ENCODE measurements around the gene DMTF1.
A peak's percentile ranks its signal among the peaks of the same experiment; 100 is the strongest.
"Not testable (repeated sequence)": the region's sequence is repeated elsewhere in the genome, so short reads cannot be mapped to it uniquely, and the experiment has no call there.

DMTF1 gene

DNA sequence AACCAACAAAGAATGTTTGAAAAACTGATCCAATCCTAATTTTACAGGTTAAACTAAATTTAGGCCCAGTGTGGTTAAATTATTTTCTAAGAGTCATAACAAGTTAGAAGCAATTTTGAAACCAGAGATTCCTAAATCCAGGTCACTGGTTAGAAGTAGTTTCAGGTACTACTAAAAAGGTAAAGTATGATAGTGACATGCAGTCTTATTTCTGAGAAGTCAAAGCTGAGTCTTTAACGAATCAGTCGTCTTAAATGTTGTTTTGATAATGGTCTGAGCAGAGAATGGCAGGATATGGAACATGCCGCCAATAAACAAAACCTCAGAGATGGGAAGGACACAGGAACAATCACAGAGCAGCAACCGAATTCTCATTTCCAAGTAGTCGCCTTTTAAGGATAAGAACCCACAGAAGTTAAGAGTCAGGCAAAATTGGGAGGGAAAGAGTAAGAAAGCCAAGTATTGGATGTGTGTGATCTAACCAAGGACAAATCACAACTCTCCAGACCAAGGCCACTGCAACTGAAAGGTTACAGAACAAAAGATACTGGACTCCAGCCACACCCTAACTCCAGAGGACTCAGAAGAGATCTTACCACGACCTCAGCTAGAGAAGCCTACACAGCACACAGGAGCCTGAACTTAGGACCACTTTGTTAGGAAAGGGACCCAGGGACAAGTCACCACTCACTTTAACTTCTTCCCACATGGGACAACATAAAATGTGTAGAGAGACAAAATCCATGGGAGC, 47.6 kb downstream of the DMTF1 start:
- DNase-seq = no peak

DNA sequence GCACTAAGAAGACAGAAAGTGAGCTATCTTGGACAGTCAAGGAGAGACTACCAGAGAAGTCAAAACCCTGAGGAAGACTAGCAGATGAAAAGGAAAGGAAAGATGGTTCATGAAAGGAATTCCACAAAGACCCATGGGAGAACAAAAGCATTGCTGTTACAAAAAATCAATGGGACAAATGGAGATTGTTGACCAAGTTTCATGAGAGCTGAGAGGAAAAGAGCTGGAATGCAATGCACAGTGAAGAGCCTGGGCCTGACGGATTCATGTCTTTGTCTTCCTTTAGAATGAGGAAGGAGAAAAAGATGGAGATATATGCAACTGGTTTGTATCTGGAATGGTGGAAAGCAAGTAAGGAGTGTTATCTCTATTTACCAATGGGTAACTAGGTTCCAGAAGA, 50.0 kb downstream of the DMTF1 start:
- DNase-seq = no peak

DNA sequence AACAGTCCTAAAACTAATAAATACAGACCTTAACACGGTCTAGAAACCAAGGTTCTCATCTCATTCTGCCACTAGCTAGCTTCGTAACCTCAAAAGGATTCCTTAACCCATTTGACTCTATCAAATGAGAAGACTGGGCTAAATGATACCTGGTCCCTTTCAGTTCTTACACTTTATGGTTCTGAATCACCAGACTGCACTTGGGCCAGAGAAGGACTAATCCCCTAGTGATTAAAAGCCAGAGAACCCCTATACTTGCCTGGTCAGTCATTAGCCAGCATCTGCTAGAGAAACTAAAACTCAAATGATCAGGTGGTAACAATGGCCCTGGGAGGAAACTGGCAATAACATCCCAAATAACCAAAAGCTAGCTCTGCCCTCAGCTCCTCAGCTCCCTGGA, 50.5 kb downstream of the DMTF1 start:
- no peak for DNase-seq

DNA sequence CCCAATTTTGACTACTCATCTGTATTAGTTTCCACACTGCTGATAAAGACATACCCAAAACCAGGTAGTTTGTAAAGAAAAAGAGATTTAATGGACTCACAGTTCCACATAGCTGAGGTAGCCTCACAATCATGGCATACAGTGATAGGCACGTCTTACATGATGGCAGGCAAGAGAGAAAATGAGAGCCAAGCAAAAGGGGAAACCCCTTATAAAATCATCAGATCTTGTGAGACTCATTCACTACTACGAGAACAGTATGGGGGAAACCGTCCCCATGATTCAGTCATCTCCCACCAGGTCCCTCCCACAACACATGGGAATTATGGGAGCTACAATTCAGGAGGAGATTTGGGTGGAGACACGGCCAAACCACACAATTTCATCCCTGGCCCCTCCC, 51.7 kb downstream of the DMTF1 start:
- not testable (repeated sequence) for DNase-seq

DNA sequence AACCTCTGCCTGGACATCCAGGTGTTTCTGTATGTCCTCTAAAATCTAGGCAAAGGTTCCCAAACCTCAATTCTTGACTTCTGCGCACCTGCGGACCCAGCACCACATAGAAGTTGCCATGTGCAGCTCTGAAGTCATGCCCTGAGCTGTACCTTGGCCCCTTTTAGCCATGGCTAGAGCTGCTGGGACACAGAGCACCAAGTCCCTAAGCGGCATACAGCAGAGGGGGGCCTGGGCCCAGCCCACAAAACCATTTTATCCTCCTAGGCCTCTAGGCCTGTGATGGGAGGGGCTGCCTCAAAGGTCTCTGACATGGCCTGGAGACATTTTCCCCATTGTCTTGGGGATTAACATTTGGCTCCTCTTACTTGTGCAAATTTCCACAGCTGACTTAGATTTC, 52.7 kb downstream of the DMTF1 start:
- no peak for DNase-seq

DNA sequence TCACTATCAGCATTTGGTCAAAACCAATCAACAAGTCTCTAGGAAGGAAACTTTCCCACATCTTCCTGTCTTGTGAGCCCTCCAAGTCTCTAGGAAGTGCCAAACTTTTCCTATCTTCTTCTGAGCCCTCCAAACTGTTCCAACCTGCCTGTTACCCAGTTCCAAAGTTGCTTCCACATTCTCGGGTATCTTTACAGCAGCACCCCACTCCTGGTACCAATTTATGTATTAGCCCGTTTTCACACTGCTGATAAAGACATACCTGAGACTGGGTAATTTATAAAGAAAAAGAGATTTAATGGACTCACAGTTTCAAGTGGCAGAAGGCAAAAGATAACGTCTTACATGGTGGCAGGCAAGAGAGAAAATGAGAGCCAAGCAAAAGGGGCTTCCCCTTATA, 53.4 kb downstream of the DMTF1 start:
- DNase-seq = not testable (repeated sequence)

DNA sequence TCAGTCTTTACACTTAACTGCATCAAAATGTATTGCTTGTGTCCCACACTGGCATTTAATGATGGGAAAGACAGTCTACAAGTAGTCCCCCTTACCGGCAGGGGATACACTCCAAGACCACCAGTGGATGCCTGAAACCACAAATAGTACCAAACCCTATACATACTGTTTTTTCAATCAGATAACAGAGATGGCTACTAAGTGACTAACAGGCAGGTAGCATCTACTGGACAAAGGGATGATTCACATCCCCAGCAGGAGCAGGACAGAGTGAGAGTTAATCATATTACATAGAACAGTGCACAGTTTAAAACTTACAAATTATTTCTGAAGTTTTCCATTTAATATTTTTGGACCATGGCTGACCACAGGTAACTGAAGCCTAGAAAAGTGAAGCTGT, 54.1 kb downstream of the DMTF1 start:
- DNase-seq = no peak

DNA sequence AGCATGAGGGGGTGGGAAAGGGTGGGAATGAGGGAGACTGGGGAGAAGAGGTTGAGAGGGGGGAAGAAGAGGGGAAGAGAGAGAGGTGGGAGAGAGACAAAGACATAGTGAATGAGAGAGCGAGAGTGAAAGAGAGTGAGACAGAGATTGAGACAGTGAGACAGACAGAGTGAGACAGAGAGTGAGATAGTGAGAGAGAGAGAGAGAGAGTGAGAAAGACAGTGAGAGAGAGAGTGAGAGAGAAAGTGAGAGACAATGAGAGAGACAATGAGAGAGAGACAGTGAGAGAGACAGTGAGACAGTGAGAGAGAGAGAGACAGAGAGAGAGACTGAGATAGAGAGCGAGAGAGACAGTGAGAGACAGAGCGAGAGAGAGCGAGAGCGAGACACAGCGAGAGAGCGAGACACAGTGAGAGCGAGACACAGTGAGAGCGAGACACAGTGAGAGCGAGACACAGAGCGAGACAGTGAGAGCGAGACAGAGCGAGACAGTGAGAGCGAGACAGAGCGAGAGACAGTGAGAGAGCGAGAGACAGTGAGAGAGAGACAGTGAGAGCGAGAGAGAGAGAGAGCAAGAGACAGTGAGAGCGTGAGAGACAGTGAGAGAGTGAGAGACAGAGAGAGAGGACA, 57.2 kb downstream of the DMTF1 start:
- DNase-seq = no peak

DNA sequence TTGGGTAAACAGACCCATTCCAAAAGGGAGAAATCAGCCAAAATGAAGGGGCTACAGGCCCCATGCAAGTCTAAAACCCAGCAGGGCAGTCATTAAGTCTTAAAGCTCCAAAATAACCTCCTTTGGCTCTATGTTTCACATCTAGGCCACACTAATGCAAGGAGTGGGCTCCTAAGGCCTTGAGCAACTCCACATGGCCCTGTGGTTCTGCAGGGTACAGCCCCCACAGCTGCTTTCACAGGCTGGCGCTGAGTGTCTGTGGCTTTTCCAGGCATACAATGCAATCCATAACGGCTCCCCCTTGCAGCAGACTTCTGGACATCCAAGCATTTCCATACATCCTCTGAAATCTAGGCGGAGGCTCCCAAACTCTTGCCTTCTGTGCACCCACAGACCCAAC, 58.3 kb downstream of the DMTF1 start:
- no peak for DNase-seq

DNA sequence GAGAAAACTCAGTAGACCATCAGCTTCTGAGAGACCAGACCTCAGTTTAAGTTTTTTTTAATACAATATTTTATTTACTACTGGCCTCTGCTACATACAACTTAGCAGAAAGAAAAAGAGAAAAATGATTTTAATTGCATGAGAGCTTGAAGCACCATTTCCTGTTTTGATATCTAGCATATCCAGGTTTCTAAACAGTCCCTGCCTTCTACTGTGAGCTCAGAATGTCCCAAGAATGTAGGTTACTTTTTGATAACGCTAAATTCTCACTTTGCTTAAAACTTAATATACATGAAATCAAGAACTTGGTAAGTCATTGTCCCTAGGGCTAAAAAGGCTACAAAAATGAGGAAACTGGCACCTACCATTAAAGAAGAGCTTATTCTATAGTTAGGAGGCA, 60.2 kb downstream of the DMTF1 start:
- DNase-seq = no peak

DNA sequence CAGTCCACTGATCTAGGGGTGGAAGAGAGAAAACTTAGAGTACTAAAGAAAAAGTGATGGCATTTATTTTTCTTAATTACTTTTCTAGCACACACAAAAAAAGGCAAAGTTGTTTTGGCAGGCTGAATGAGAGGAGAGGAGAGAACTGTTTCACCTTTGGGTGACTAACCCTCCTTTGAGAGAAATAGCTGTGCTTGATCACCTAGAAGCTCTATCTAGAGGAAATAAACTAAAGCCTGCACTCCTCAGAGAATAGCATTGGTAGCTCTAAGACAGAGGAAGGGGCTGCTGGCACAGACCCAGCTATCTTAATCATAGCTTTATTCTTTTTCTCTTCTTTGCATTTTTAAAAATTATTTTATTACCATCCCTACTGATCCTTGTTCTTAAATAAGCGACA, 61.0 kb downstream of the DMTF1 start:
- DNase-seq = no peak

DNA sequence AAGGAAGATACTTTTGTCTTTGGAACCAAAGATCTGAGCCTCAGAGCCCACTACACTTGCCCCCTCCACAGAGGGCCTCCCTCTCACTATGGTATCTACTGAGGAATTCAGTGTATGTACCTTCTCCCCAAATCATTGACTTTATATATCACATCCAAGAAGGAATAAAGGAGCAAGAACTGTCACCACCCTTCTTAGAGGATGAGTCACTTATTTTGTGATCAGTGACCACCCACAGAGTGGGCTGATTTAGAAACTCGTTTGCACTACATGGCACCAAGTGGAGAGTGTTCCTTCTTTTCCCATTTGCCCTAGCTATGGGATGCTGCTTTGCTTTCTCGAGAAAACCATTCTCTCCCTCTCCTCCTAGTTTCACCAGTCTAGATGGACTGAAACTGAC, 61.6 kb downstream of the DMTF1 start:
- DNase-seq = no peak

DNA sequence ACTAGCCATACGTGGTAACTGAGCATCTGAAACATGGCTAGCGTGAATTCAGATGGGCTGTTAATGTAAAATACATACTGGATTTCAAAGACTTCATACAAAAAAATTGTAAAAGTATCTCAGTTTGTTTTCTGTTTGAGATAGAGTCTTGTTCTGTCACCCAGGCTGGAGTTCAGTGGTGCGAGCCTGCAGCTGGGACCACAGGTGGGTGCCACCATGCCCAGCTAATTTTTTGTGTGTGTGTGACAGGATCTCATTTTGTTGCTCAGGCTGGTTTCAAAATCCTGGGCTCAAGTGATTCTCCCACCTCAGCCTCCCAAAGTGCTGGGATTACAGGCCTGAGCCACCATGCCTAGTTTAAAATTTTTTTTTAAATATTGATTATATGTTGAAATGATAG, 62.8 kb downstream of the DMTF1 start:
- DNase-seq = no peak

DNA sequence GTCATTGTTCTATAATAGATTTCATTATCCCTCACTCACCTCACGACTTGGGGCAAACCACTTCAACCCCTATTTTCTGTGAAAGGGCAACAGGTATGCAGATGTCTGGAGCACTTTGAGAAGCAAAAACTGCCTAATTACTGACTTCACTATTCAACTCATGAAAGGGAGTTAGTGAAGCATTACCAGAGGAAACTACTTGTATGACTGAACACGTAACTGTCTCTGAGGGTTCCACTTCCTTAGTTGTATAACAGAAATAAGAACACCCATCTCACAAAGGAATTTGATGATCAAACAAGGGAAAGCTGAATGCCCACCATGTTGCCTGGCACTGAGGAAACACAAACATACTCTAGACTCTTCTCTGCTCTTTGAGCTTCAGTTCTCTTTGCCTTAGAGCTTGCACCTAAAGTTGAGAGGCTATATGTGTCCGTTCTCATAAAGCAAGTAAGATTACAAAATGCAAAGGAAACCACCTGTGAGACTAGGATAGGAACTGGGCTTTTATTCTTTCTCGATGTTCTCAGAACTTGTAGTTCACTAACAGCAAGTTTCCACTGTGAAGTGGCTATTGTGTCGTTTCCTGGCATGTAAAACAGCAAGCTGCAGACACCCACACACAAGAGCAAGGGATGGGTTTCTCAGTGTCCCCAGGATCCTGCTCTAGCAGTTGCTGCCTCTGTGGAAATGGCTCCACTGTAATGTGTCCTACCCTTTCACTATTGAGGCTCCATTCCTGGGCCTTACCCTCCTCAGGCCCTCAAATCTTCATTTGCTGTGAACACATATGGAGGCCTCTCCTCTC, 64.7 kb downstream of the DMTF1 start:
- DNase-seq = no peak

DNA sequence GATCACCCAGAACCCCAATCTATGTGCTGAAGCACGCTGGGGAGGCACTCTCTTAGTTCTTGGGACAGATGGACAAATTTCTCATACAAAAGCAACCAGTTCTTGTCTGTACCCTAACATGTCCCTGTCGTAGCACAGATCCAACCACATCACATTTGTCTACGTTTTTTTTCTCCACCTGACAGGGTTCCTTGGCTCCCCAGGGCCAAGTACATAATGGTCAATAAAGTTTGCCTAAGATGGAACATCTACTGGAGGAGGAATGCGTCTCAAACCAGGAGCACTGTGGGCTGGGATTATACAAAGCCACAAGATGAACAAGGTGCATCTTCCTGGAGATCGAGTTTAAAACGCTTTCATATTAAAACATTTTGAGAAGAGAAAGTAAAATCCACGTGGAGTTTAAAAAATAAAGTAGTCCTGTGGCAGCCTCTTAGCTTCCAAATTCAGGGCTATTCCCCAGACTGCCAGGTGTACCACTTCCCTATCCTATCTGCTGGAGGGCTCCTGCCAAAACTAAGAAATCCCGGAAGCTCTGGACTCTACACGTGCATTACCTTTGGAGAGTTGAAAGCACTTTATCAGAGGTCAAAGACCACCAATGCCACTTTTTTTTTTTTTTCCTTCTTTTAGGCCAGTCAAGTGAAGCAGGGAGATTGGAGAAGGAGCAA, 65.9 kb downstream of the DMTF1 start:
- no peak for DNase-seq

DNA sequence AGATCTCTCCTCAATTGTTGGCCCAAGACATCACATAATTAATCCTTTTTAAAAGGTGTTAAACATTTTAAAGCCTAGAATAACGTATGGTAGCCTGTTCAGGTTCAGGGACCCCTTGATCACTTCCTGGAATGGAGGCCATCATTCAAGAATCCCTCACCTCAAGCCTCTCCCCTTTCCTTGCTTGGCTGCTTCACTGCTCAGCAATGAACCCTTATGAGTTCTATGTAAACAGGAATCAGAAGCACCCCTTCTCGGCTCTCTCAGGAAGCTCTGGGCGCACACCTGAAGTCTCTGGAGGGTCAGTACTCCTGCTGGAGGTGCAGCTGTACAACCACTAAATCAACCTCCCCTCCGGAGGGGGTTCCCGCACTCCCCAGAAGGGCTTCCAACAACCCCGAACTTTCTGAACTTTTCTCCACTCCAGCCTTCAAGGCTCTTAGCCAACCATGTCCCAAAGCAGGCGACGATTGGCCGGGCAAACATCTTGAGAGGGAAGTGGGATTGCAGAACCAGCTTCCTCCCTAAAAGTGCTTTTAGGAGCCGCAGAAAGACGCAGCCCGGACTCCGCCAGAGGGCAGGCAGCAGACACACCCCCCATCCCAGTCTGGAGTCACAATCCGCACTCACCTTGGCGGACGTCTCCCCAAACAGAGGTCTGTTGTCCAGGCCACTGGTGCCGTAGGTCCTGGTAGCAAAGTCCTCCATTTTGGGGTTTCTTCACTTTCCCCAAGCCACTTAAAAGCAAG, 66.7 kb downstream of the DMTF1 start:
- DNase-seq = no peak

DNA sequence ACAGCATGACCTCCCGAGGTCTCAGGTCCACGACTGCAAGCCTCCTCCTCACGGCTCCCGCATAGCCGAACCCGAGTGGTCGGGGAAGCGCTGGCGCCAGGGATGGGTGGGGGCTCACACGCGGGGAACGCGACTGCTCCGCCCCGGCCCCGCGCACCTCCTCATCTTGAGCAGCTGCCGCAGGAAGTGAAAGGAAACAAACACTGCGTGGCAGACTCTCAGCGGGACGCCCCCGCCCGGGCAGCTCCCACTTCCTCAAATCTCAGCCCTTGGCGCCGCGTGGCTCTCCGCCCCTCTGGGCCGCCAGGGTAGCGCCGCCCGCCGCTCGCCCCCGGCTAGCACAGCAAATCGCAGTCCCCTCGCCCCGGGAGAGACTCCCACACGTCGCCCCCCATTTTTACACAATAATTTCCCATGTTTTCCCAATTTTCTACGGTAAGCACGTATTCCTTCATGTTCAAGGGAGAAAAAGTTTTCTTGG, 67.3 kb downstream of the DMTF1 start, which contains the start of gene TMEM243:
TSS of gene TMEM243 (minus strand) at position 188 of the 481 bp plus-strand sequence. CDS start 229 bp downstream, outside the sequence.
- peak; percentile 13 for DNase-seq

DNA sequence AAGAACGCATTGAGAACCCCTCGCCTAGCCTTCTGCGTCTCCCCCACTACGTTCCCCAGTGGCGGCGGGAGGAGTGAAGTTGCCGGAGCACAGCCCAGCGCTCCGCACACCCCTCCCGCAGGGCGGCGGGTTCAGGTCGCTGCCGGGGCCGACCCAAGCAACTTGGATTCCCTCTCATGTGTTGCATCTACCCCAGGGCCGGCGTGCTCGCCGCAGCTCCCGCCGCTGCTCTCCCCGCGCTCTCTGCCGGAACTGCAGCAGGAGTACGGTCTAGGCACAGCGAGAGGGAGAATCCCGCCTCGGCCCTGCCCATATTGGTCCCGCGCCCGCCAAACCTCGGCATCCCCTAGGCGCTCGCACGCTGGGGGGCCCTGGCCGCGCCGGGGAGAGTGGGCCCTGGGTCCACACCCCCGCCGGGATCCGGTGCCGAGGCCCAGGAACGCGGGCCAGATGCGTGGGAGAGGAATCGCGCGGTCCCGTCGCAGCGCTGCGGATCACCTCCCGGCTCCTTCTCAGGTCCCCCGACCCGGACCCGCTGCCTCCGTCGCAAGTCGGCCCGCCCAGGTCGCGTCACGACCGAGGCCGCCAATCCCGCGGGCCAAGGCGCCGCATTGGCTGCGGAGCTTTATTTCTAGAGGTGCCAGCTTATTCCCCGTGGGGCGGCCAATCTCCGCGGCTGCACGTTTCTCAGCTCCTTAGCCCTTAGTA, 67.9 kb downstream of the DMTF1 start:
- DNase-seq = no peak

DNA sequence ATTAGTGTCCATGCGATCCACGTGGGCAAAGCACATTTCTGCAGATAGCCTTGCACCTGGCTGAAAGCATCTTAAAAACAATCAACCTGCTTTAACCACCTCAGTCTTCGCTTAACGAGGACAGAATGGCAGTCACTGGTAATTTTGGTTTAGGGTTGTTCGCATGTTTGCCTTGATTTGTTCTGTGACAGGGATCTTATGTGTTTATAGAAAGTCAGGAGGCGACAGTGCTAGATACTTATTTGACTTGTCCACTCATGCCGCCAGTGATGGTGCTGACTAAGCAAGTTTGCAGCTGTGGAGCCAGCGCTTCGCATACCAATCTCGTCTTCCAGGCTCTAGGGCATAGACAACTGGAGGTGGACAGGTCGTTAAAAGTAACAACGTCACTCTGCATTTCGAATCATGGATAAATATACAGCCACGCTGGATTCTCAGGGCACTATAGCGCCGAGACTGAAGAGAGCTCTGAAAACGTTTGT, 68.5 kb downstream of the DMTF1 start:
- DNase-seq = no peak

DNA sequence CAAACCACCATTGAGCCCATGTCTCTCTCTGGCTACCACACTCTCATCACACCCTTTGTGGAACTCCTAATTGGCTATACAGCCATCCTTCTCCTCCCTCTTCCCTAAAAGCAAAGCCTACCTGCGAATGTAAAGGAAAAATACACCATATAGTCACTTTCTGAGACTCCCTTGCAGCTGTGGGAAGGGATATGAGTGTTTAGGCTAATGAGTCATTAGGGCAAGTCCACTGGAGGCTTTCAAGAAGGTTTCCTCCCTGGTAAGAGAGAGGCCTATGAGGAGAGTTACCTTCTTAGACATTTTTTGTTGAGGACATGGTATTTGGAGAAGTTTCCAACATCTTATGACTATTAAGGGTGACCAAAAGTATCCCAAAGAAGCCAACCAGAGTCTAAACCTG, 71.4 kb downstream of the DMTF1 start:
- no peak for DNase-seq

DNA sequence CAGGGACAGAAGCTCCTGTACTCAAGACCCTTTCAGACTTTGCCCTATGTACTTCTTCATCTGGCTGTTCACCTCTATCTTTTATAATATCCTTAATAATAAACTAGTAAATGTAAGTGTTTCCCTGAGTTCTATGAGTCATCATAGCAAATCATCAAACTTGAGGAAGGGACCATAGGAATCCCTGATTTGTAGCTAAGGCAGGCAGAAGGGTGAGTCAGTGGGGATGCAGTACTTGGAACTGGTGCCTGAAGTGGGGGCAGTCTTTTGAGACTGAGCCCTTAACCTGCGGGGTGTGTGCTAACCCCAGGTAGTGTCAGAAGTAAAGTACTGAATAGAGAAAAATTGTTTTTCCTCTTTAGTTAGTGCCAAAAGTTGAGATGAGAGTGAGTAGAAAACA, 73.4 kb downstream of the DMTF1 start:
- DNase-seq = no peak

DNA sequence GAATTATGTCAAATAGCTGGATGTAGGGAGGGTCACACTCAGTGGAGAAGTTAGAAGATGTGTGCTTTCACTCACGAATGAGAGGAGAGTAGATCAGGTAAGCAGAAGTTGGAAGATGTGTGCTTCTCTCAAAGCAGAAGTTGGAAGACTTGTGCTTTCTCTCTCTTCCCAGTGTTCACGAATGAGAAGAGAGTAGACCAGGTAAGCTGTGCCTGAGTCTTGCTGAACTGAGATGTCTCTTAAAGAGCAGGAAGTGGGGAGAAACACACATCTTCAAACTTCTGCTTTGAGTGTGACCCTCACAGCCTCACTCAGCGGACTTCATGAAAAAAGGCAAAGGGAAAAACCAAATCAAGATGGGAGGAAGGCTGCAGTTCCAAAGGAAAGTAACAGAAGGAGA, 74.2 kb downstream of the DMTF1 start:
- DNase-seq = no peak

All from NCI-H2029 treated with DMSO at 0.1 percent for 48 hours (cell line).